Gastrocnemius medialis (tissue), 4 donors: ENCODE measurements around the gene SLC6A18. TPM values are rescaled to one million over a fixed set of nuclear protein-coding genes. Genes with fewer than 3 reads are reported as not detected.
A peak's percentile ranks its signal among the peaks of the same experiment; 100 is the strongest.

Source experiments
- ATAC-seq, 2 donors: fragments of 150-250 bp; one replicate each; pipeline ENCODE4 v1.9.1; 2016
- DNase-seq, 2 donors: peaks; one replicate each; pipeline ENCODE4 v3.0.0-alpha.2; 2019
- H3K27ac ChIP-seq, 4 donors: fragments of 200-600 bp; sonication (generic); 1 replicate in 1 of 4; 2 replicates in 3 of 4; pipeline ENCODE4 v1.5.1; 2016 to 2018; ENCODE audit warnings: mild to moderate bottlenecking in 2 of 4, moderate library complexity in 1 of 4
- H3K27me3 ChIP-seq, 3 donors: fragments of 200-600 bp; sonication (generic) in 2 of 3; 1 replicate in 1 of 3; 2 replicates in 2 of 3; pipeline versions ENCODE4 v1.5.1 to v1.6.0; 2016 to 2019; ENCODE audit warnings: mild to moderate bottlenecking in 1 of 3, moderate library complexity in 1 of 3
- H3K36me3 ChIP-seq, 2 donors: fragments of 200-600 bp; sonication (generic) in 1 of 2; one replicate each; pipeline ENCODE4 v1.5.1; 2017 to 2018
- H3K4me1 ChIP-seq, 2 donors: fragments of 200-600 bp; sonication (generic) in 1 of 2; one replicate each; pipeline ENCODE4 v1.5.1; 2016 to 2017; ENCODE audit warnings: mild to moderate bottlenecking in 2 of 2
- H3K4me3 ChIP-seq, 4 donors: fragments of 200-600 bp; sonication (generic) in 3 of 4; 1 replicate in 1 of 4; 2 replicates in 3 of 4; pipeline ENCODE4 v1.5.1; 2016 to 2019; ENCODE audit warnings: mild to moderate bottlenecking in 2 of 4
- H3K9me3 ChIP-seq, 3 donors: fragments of 200-600 bp; sonication (generic) in 2 of 3; 1 replicate in 1 of 3; 2 replicates in 2 of 3; pipeline ENCODE4 v1.5.1; 2016 to 2019
- POLR2A ChIP-seq, 2 donors: fragments of 450-650 bp; IDR thresholded peaks; one replicate each; pipeline ENCODE4 v1.6.1; 2017; ENCODE audit warnings: antibody characterized with exemption in 2 of 2, mild to moderate bottlenecking in 2 of 2, moderate library complexity in 2 of 2
- in situ Hi-C, 4 donors: fragments of 200-750 bp; cut with MboI; loops; one replicate each; pipeline versions ENCODE4 v1.15.0 to v1.8.0; 2017; ENCODE audit warnings: low sequenced_read_pairs in 4 of 4
- intact Hi-C: fragments of 100-400 bp; cut with DNase I; formaldehyde crosslinking; loops from one replicate; pipeline ENCODE4 v1.15.1; 2023; ENCODE audit warnings: low total_unique reads
- total RNA-seq, 4 donors: library from RNA; depleted of rRNA; stranded (reverse); fragments of >200 nt; gene quantifications; one replicate each; pipeline versions ENCODE4 v1.1.0 to v1.2.3, GENCODE V29; 2016
- TF ChIP-seq, protein P1 (sequence below), 5 experiments: fragments of 450-650 bp in 3 of 5; fragments of 200-600 bp in 2 of 5; sonication (generic) in 2 of 5; IDR thresholded peaks in 4 of 5; conservative IDR thresholded peaks in 1 of 5; 1 replicate in 4 of 5; 2 replicates in 1 of 5; pipeline ENCODE4 v1.5.1; 2016 to 2019; ENCODE audit warnings: antibody characterized with exemption in 5 of 5, mild to moderate bottlenecking in 3 of 5, moderate library complexity in 3 of 5

SLC6A18 gene
- total RNA-seq, 4 donors from 2014 or later, result not detected

GRCh38 chr5:1184163-1184470, 41.1 kb upstream of the SLC6A18 start:
- intact Hi-C loops, result no loop called here
- Histone ChIP-seq H3K27ac (no peak overlapping the region), H3K27me3 (peaks cover 6 to 14% (median 7%) of the 10 kb centered on the region in 3 donors), H3K36me3 (no peaks in the 10 kb centered on the region), H3K4me1 (no peaks in the 10 kb centered on the region), H3K4me3 (no peak overlapping the region), H3K9me3 (no peaks in the 10 kb centered on the region)
- ATAC-seq (no peak), DNase-seq (peak in 1 of 2 donors; percentile 1)
- in situ Hi-C loops, result no loop called here
- TF ChIP-seq POLR2A (IDR thresholded peaks at IDR 0.05), result no peak
- TF ChIP-seq, protein P1, sequence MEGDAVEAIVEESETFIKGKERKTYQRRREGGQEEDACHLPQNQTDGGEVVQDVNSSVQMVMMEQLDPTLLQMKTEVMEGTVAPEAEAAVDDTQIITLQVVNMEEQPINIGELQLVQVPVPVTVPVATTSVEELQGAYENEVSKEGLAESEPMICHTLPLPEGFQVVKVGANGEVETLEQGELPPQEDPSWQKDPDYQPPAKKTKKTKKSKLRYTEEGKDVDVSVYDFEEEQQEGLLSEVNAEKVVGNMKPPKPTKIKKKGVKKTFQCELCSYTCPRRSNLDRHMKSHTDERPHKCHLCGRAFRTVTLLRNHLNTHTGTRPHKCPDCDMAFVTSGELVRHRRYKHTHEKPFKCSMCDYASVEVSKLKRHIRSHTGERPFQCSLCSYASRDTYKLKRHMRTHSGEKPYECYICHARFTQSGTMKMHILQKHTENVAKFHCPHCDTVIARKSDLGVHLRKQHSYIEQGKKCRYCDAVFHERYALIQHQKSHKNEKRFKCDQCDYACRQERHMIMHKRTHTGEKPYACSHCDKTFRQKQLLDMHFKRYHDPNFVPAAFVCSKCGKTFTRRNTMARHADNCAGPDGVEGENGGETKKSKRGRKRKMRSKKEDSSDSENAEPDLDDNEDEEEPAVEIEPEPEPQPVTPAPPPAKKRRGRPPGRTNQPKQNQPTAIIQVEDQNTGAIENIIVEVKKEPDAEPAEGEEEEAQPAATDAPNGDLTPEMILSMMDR (IDR thresholded peaks at IDR 0.05 in 4 of 5, conservative IDR thresholded peaks at IDR 0.05 in 1 of 5), result no peak

DNA sequence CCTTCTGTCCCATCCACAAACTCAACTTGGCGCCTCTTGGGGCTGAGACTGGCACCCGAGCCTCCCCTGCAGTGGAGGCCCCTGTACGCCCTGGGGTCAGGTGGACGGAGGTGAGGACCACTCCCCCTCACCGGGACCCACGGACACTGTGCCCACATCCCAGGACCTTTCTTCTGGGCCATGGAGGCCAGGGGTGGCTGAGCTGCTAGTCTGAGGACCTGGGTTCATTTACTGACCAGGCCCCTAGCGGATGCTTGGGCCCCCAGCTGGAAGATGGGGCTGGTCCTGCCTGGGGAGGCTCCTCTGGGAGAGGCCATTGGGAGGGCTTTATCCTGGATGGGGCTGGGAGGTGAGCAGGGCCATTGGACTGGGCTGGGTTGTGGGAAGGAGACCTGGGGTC, 40.7 kb upstream of the SLC6A18 start:
- H3K27ac ChIP-seq, result no peak overlapping the region
- ATAC-seq (no peak), DNase-seq (no peak)
- in situ Hi-C loops (no loop called here), intact Hi-C loops (no loop called here)
- no peaks in the 10 kb centered on the region for H3K36me3 ChIP-seq
- no peak overlapping the region for H3K4me3 ChIP-seq
- H3K27me3 ChIP-seq, result peaks cover 7 to 14% (median 10%) of the 10 kb centered on the region in 3 donors
- H3K9me3 ChIP-seq, result no peaks in the 10 kb centered on the region
- TF ChIP-seq, protein P1 (IDR thresholded peaks at IDR 0.05 in 4 of 5, conservative IDR thresholded peaks at IDR 0.05 in 1 of 5), result no peak
- no peak for TF ChIP-seq POLR2A (IDR thresholded peaks at IDR 0.05)
- H3K4me1 ChIP-seq, result no peaks in the 10 kb centered on the region

- no peak for ATAC-seq
- Histone ChIP-seq H3K36me3 (no peaks in the 10 kb centered on the region), H3K9me3 (no peaks in the 10 kb centered on the region), H3K4me1 (no peaks in the 10 kb centered on the region), H3K27ac (no peak overlapping the region), H3K4me3 (no peak overlapping the region), H3K27me3 (peaks cover 13 to 14% (median 14%) of the 10 kb centered on the region in 3 donors)
- in situ Hi-C loops (no loop called here), intact Hi-C loops (no loop called here)
- no peak for DNase-seq
- TF ChIP-seq, protein P1 (IDR thresholded peaks at IDR 0.05 in 4 of 5, conservative IDR thresholded peaks at IDR 0.05 in 1 of 5), result no peak
- TF ChIP-seq POLR2A (IDR thresholded peaks at IDR 0.05), result no peak
These were observed 40.0 kb upstream of the SLC6A18 start for GRCh38 chr5:1185038-1185627.

GRCh38 chr5:1185629-1186350, 39.4 kb upstream of the SLC6A18 start:
- intact Hi-C loops (no loop called here), in situ Hi-C loops (no loop called here)
- H3K4me1 ChIP-seq, result no peaks in the 10 kb centered on the region
- peaks cover 20% of the 10 kb centered on the region in 3 donors for H3K27me3 ChIP-seq
- ATAC-seq (no peak), DNase-seq (peak in 1 of 2 donors; percentile 1)
- no peaks in the 10 kb centered on the region for H3K36me3 ChIP-seq
- no peak overlapping the region for H3K4me3 ChIP-seq
- no peak for TF ChIP-seq POLR2A (IDR thresholded peaks at IDR 0.05)
- TF ChIP-seq, protein P1 (IDR thresholded peaks at IDR 0.05 in 4 of 5, conservative IDR thresholded peaks at IDR 0.05 in 1 of 5), result no peak
- no peak overlapping the region for H3K27ac ChIP-seq
- H3K9me3 ChIP-seq, result no peaks in the 10 kb centered on the region
